HUDEP-2 (cell line): ENCODE data around the gene FBXL5.

Source experiments
- DNase-seq, 76 experiments: peaks; one replicate each; lab custom pipeline; 2025; ENCODE audit not compliant: unreplicated experiment in 76 of 76; lab: John Stamatoyannopoulos, UW

The FBXL5 gene

DNA sequence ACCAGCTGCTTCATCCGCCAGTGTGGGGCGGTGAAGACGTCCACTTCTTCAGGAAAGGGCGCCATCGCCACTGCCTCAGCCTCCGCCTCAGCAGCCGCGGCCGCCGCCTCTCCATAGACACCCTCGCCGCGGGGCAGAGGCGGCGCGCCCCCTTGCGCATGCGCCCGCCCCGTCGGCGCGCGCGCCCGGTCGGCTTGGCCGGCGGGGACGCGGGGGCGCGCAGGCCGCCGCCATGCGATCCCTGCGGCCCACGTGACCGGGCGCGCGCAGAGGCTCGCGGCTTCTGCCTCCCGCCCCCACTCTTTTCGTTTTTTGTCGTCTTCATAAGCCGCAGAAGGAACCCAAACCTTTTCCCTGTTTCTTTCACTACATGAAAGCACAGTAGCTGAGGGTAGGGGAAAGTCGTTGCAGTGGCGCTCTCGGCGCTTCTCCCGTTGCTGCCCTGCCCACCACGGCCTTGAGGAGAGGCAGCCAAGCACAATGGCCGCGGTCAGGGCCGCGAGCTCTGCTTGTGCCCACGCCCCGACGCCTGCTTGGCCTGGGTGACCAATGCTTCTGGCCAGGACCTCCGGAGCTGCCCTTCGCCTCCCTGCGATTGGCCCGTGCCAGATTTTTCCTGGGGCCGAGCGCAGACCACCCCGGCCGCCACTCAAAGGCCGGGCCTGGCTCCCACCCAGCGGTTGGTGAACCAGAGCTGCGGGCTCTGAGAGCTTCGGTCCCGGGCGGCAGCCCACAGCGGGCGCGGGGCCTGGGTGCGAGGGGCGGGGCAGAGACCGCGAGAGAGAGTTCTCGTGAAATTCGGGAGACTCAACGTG lies at the start of gene FBXL5:
FBXL5 (minus strand) TSS at position 135 of the 815 bp plus-strand sequence; CDS start at position 65, 70 bp downstream.
- DNase-seq: peak in 66 of 76 experiments; percentile 10 to 84 (median 54)

DNA sequence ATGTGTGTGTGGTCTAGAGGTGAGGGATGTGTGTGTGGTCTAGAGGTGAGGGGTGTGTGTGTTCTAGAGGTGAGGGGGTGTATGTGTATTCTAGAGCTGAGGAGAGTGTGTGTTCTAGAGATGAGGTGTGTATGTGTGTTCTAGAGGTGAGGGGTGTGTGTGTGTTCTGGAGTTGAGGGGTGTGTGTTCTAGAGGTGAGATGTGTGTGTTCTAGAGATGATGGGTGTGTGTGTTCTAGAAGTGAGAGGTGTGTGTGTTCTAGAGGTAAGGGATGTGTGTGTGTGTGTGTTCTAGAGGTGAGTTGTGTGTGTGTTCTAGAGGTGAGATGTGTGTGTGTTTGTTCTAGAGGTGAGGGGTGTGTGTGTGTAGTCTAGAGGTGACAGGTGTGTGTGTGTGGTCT lies 49.0 kb upstream of the FBXL5 start:
- no peak for DNase-seq

DNA sequence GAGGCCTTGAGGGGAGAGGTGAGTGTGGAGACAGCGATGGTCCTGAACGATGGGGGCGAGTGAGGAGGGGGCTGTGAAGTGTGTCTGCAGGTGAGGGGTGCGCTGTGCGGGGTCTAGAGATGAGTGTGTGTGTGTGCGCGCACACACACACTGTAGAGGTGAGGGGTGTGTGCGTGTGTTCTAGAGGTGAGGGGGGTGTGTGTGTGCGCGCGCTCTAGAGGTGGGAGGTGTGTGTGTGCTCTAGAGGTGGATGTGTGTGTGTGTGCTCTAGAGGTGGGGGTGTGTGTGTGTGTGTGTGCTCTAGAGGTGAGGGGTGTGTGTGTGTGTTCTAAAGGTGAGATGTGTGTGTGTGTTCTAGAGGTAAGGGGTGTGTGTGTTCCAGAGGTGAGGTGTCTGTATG lies 48.3 kb upstream of the FBXL5 start:
- DNase-seq: no peak

DNA sequence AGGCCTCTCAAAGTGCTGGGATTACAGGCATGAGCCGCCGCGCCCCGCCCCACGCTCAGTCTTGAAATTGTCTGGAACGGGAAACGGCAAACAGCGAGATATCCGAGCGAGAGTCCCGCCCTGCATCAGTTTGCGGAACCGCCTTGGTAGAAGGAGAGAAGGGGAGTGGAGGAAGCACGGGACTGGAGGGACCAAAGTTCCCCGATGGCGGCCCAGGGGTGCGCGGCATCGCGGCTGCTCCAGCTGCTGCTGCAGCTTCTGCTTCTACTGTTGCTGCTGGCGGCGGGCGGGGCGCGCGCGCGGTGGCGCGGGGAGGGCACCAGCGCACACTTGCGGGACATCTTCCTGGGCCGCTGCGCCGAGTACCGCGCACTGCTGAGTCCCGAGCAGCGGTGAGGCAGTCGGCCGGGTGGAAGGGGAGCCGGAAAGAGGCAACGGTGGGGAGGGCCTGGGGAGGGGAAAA lies 47.8 kb upstream of the FBXL5 start, which contains the start of gene BST1:
BST1 (plus strand) TSS at position 125 of the 463 bp plus-strand sequence; CDS start at position 205, 80 bp downstream.
- DNase-seq: peak in 8 of 76 experiments; percentile 1 to 18 (median 4)

DNA sequence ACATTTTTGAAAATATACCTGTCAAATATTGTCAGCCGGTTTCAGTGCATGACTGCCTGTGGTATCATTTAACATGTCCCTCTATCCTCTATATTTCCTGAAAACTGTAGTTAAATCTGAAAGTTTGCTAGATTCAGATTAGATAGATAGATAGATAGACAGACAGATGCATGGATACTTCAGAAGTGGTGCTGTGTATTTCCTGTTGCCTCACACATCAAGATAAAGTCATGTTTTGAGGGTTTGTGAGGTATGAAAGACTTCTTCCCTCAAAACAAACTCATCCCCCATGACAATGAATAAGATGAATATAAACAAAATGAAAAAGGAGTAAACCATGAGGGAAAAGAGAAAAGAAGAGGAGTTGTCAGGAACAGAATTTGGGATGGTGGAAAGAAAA lies 41.7 kb upstream of the FBXL5 start:
- no peak for DNase-seq

DNA sequence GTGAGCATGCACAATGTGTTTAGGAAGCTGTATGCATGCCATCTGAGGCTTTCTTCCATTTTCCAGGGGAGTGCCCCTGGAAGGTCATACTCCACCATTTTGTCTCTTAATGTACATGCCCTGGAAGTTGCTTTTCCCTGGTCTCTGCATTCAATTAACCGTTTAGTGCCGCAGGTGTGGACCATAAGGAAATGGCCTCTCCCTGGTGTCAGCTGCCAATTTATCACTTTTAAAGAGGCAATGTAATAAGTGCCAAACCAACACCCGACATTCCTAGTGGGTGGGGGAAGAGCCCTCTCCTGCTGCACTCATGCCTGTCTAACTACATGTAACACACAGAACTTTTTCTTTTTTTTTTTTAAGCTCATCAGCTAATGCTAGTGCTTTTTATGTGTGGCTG lies 40.6 kb upstream of the FBXL5 start:
- no peak for DNase-seq

DNA sequence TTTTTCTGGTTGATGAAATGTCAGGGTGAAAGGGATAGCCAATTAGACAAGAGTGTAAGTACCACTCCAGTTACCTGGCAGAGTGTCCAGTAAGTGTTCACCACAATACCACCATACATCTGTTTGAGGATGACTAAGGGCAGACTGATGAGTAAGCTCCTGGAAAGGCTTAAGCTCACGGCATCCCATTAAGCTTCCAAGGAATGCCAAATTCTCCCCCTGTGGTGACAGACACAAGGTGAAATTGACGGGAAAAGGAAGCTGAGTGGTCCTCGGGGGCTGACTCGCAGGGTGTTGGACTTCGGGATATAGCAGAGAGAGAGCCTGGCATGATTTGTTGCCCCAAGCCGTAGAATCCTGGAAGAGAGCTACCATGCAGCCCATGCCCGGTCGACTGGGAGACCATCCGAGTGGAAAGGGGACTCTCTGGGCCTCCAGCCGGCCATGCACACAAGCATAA lies 40.1 kb upstream of the FBXL5 start:
- no peak for DNase-seq

- no peak for DNase-seq
Measured at GRCh38 chr4:15694431-15694830, 39.3 kb upstream of the FBXL5 start.

DNA sequence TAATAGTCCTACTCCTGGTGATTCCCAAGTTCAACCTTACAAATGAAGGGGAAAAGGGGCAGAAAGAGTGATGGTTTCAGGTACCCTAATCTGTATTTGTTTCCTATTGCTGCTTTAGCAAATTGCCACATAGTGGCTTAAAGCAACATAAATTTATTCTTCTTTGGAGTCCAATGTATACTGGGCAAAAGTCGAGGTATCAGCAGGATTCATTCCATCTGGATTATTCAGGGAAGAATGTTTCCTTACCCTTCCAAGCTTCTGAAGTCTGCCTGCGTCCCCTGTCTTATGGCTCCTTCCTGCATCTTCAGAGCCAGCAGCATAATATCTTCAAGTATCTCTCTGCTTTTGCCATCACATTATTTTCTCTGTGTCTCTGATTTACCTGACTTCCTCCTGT lies 37.4 kb upstream of the FBXL5 start:
- DNase-seq: no peak

- no peak for DNase-seq
Measured at GRCh38 chr4:15691346-15692135, 36.4 kb upstream of the FBXL5 start.

- no peak for DNase-seq
Measured at GRCh38 chr4:15690020-15690809, 35.1 kb upstream of the FBXL5 start.

DNA sequence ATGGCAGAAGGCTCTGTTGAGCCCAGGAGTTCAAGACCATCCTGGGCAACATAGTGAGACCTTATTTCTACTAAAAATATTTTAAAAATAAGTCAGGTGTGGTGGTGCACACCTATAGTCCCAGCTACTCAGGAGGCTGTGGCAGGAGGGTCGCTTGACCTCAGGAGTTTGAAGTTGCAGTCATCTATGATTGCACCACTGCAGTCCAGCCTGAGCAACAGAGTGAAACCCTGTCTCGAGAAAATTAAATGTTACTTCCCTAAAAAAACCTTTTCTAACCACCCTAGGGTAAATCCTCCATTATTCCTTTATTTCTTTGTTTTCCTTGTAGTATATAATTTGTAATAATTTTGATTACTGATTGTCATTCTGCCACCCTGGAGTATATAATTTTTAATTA lies 34.4 kb upstream of the FBXL5 start:
- DNase-seq: no peak

- DNase-seq: no peak
Measured at GRCh38 chr4:15688051-15688450, 32.9 kb upstream of the FBXL5 start.

DNA sequence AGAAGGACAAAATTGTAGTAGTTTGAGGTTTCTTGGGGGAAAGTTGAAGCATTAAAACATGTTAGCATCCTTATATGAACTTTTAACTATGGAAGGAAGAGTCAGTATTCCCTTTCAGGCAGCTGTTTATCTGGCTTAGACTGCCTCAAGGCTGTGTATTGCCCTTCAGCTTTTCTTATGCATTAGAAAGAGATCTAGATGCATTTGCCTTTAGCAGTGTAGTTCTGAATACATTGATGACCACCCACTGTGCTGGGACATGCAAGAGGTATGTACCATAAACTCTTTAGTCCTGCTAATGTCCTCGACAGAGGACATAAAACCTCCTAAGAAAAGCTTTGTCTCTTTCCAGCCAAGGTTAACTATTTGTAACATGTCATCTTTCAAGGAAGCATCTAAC lies 29.3 kb upstream of the FBXL5 start:
- no peak for DNase-seq

DNA sequence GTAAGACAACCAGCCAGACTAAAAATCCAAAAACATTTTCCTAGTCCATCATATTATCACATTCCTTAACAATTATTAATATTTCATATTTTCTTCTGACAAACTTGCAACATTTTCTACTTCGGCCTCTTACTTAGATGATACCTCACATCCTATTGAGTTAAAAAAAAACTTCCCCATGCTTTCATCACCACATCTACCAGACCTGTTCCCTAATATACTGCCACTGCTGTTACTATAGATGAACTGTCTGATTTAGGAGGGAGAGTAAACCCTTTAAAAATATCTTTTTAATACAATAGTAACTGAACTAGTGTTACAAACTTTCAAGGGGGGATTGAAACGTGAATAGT lies 28.0 kb upstream of the FBXL5 start:
- no peak for DNase-seq

DNA sequence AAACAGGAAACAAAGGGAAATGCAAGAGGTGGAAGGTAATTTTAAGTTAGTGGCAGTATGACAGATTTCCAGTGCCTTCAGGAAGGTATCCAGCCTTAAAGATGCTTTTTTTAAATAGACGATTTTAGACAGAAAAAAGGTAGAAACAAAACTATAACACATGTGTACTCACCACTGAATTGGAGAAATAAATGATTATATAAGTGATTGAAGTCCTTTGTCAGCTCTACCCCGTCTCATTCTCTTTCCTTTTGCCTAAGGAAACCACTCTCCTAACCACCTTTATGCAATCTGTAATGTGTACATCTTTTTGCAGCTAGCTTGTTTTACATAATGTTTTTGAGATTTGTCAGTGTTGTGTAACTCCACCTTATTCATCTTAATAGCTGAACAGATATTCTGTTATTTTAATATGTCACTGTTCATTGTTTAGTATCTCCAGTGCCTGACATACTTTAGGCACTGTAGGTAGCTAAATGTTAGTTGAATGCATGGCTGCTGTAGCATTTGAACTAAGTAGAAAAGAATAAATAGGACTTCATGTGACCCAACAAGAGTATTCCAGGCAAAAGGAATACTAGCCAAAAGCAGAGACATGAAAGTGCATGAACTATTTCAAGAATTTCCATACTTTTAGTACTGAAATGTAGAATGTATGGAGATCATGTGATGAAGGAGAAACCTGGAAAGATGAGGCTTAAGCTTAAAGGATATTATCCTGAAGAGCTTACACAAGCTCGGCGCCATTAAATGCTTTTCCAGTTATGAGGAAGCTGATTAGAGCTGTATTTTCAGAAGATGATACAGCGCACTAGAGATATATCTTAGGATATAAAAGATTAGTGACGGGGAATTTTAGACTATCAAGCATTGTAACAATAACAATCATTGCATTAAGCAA lies 27.3 kb upstream of the FBXL5 start:
- peak in 2 of 76 experiments; percentile 1 for DNase-seq

- peak; percentile 25 to 99 (median 95) for DNase-seq
Measured at GRCh38 chr4:15681372-15682241, 26.4 kb upstream of the FBXL5 start, which contains the start of gene FAM200B. Gene FAM200B, plus strand, starts transcription at chr4:15681827. Its CDS starts 5,151 bp downstream, at chr4:15686978.

DNA sequence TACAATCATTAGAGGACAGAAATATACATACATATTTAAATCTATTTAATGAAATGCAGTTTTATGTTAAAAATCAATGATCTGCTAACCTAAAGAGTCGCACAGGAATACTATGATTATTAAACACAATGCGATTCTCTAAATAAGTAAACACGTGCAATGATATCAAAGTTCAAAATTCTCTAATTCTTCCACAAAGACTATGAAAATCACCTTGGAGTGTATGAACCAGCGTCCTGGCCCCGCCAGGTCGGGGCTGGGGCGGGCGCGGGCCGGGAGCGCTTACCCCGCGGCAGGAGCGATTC lies 25.9 kb upstream of the FBXL5 start:
- no peak for DNase-seq

- DNase-seq: peak in 5 of 76 experiments; percentile 1 to 23 (median 4)
Measured at GRCh38 chr4:15677507-15677988, 22.4 kb upstream of the FBXL5 start.
